Hepatocyte (in vitro differentiated cells): ENCODE measurements around the gene TECPR1.

Experiments
- EZH2phosphoT487 ChIP-seq: fragments of 200-600 bp; sonication (generic); IDR thresholded peaks from one replicate; pipeline ENCODE4 v1.6.1; 2018; ENCODE audit warnings: antibody characterized with exemption, mild to moderate bottlenecking, low read depth, moderate library complexity; ENCODE audit not compliant: unreplicated experiment, severe bottlenecking
- TF ChIP-seq, protein P1 (sequence below): fragments of 200-600 bp; sonication (generic); IDR thresholded peaks from 2 replicates; pipeline ENCODE4 v1.5.1; 2016; ENCODE audit warnings: antibody characterized with exemption, mild to moderate bottlenecking; ENCODE audit not compliant: poor library complexity

DNA sequence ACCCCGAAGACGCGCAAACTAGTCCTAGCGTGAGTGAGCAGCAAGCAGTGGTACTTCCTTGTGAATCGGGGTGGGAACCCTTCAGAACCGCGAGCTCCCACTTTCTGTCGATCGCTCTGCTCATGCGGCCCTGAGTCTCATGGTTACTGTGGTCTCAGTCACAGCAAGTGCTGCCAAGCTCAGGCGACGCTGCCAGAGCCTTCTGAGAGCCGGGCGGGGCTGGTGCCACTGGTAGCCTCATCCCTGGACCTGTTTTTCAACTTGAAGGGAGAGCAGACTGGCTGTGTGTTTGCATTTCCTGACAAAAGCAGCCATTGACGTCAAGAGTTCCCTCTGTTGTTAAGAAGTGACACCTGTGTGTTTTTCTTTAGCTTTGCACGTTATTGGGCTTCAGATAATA lies 73.7 kb downstream of the TECPR1 start:
- TF ChIP-seq, protein P1, sequence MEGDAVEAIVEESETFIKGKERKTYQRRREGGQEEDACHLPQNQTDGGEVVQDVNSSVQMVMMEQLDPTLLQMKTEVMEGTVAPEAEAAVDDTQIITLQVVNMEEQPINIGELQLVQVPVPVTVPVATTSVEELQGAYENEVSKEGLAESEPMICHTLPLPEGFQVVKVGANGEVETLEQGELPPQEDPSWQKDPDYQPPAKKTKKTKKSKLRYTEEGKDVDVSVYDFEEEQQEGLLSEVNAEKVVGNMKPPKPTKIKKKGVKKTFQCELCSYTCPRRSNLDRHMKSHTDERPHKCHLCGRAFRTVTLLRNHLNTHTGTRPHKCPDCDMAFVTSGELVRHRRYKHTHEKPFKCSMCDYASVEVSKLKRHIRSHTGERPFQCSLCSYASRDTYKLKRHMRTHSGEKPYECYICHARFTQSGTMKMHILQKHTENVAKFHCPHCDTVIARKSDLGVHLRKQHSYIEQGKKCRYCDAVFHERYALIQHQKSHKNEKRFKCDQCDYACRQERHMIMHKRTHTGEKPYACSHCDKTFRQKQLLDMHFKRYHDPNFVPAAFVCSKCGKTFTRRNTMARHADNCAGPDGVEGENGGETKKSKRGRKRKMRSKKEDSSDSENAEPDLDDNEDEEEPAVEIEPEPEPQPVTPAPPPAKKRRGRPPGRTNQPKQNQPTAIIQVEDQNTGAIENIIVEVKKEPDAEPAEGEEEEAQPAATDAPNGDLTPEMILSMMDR = no peak
- TF ChIP-seq EZH2phosphoT487 = no peak
